Right lobe of liver (tissue), 4 donors: ENCODE results near the gene DMBX1.

Source experiments
- CTCF ChIP-seq, 4 donors: fragments of 200-600 bp in 3 of 4; fragments of 450-650 bp in 1 of 4; IDR thresholded peaks; one replicate each; pipeline versions ENCODE4 v1.5.1 to v1.8.0; 2016 to 2022; ENCODE audit warnings: antibody characterized with exemption in 4 of 4, mild to moderate bottlenecking in 2 of 4
- POLR2A ChIP-seq: fragments of 450-650 bp; IDR thresholded peaks from one replicate; pipeline ENCODE4 v1.6.1; 2017; ENCODE audit warnings: antibody characterized with exemption, mild to moderate bottlenecking
- donor health status: DM: no; HTN: no; CAD: no.
- donor health status: DM: no; HTN: no; CAD: no.
- donor health status: DM: no; HTN: yes; CAD: no.

- no peak for TF ChIP-seq CTCF (IDR thresholded peaks at IDR 0.05)
- no peak for TF ChIP-seq POLR2A
Measured at GRCh38 chr1:46512792-46513190, 23.2 kb downstream of the DMBX1 start.
